Measurements from ENCODE around the gene CCDC78.

Gene CCDC78

GRCh38 chr16:708959-709358, 17.3 kb downstream of the CCDC78 start:
- no peak overlapping the region for H3K4me3 Mint-ChIP-seq
- peaks cover 65% of the 10 kb centered on the region for H3K27me3 Mint-ChIP-seq (ENCODE audit: low read depth)

DNA sequence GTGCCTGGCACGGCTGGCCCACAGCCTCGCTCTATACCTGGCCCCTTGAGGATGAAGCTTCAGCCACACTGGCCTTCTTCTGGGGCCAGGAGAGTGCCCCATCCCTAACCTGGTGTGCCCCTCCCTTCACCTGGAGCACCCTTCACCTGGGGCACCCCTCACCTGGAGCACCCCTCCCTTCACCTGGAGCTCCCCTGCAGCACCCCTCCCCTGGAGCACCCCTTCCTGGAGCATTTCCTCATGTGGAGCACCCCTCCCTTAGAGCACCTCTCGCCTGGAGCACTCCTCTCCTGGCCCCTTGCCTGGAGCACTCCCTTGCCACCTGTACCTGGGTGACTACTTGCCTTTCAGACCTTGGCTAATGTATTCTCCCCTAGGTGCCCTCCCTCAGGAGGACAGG, 18.2 kb downstream of the CCDC78 start:
- peaks cover 70% of the 10 kb centered on the region for H3K27me3 Mint-ChIP-seq (ENCODE audit: low read depth)
- peaks cover 4% of the 10 kb centered on the region for H3K4me1 Mint-ChIP-seq
- no peaks in the 10 kb centered on the region for H3K9me3 Mint-ChIP-seq
- H3K4me3 Mint-ChIP-seq = peak overlapping the region in 2 of 3 experiments; percentile 17 to 42
- TF ChIP-seq CTCF (IDR thresholded peaks at IDR 0.05; ENCODE audit: unreplicated experiment in 3 of 3) = no peak
- no peak overlapping the region for H3K27ac Mint-ChIP-seq
- no peaks in the 10 kb centered on the region for H3K36me3 Mint-ChIP-seq (ENCODE audit: low read depth)

More at GRCh38 chr16:708959-709358, 17.3 kb downstream of the CCDC78 start:
- peaks cover 4% of the 10 kb centered on the region for H3K4me1 Mint-ChIP-seq
- no peaks in the 10 kb centered on the region for H3K36me3 Mint-ChIP-seq (ENCODE audit: low read depth)
- H3K9me3 Mint-ChIP-seq = no peaks in the 10 kb centered on the region
- no peak overlapping the region for H3K27ac Mint-ChIP-seq
- TF ChIP-seq CTCF (IDR thresholded peaks at IDR 0.05; ENCODE audit: unreplicated experiment in 3 of 3) = no peak

GRCh38 chr16:707062-707538, 19.1 kb downstream of the CCDC78 start:
- Mint-ChIP-seq H3K36me3 (ENCODE audit: low read depth) (no peaks in the 10 kb centered on the region), H3K4me1 (no peaks in the 10 kb centered on the region), H3K9me3 (no peaks in the 10 kb centered on the region), H3K27me3 (ENCODE audit: low read depth) (peaks cover 74% of the 10 kb centered on the region), H3K27ac (no peak overlapping the region), H3K4me3 (peak overlapping the region in 1 of 3 experiments; percentile 35)
- TF ChIP-seq CTCF (IDR thresholded peaks at IDR 0.05; ENCODE audit: unreplicated experiment in 3 of 3) = no peak

DNA sequence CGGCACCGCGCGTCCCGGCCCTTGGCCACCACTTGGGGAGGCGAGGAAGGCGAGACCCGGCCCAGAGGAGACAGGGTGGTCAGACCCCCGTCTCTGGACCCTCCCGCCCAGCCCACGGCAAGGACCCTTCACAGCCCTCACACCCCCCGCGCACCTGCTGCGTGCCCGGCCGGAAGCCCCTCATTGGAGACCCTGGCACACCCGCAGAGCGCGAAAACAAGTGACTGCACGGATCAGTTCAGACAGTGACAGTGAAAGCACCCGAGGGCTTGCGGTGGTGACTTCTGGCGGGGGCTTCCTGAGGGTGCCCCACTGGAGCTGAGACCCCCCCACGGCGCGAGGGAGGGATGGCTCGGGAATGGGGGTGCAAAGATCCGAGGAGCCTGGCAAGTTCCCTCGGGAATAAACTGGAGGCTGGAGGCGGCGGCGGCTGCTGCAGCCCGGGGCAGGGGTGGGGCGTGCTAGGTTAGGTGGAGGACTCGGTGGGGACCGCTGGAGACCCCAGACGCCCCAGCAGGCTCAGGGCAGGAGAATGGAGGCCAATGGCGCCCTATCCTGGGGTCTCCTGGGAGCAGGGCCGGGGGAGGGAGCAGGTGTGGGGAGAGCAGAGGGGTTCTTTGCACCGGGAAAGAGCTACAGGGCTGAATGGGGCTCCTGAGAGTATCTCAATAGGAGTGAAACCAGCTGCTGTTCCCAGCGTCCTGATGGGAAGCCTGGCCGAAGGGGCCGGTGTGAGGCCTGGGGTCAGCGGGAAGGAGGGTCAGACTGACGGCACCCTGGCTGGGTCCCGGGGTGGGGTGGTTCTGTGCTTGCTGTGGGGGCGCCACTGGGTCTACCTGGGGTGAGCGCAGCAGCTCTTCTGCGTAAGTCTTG, 19.8 kb downstream of the CCDC78 start:
- H3K27me3 Mint-ChIP-seq (ENCODE audit: low read depth) = peaks cover 81% of the 10 kb centered on the region
- no peaks in the 10 kb centered on the region for H3K9me3 Mint-ChIP-seq
- no peaks in the 10 kb centered on the region for H3K4me1 Mint-ChIP-seq
- no peak overlapping the region for H3K27ac Mint-ChIP-seq
- no peak for TF ChIP-seq CTCF (IDR thresholded peaks at IDR 0.05; ENCODE audit: unreplicated experiment in 3 of 3)
- H3K36me3 Mint-ChIP-seq (ENCODE audit: low read depth) = no peaks in the 10 kb centered on the region
- peak overlapping the region in 2 of 3 experiments; percentile 35 to 40 for H3K4me3 Mint-ChIP-seq

DNA sequence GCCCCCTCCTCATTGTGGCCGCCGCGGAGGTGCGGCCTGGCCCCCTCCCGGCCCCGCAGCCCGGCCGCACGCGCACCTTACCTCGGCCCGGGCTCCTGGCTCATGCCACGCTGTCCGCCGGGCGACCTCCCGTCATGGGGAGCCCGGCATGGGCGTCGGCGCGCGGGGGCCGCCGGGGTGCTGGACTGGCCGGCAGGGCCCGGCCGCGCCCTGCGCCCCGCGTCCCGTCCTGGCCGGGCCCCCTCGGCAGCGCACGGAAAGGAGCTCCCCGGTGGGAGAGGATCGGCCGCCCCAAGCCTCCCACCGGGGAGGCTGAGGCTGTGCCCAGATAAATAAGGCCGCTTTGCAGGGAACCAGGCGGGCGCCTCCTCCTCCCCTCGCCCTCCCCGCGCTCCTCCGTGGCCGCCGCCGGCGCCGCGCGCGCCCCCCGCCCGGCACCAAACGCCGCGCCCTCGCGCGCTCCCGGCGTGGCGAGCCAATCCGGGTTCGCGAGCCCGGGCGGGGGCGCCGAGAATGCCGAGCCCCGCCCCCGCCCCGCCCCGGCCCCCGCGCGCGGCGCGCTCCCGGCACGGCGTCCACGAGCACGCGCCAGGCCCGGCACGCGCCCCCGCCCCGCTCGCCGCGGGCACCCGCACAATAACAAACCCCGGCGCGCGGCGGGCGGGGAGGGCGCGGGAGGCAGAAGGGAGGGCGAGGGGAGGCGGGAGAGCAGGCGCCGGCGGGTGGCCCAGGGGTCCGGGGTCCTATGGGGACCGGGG, 20.6 kb downstream of the CCDC78 start, which contains the start of gene FBXL16:
FBXL16 (minus strand) TSS at position 371 of the 758 bp plus-strand sequence. CDS start 8,396 bp downstream, outside the sequence.
- no peak for TF ChIP-seq CTCF (IDR thresholded peaks at IDR 0.05; ENCODE audit: unreplicated experiment in 3 of 3)
- Mint-ChIP-seq H3K27ac (no peak within 1 kb of the TSS), H3K27me3 (ENCODE audit: low read depth) (peaks cover 84% of the 10 kb centered on the region), H3K4me1 (no peaks in the 10 kb centered on the region), H3K4me3 (peak within 1 kb of the TSS in 2 of 3 experiments; percentile 35 to 40), H3K9me3 (no peaks in the 10 kb centered on the region), H3K36me3 (ENCODE audit: low read depth) (no peaks in the 10 kb centered on the region)
